Measurements from ENCODE around the gene PLXNA2. TPM values are rescaled to one million over a fixed set of nuclear protein-coding genes. Genes with fewer than 3 reads are reported as not detected.
A peak's percentile ranks its signal among the peaks of the same experiment; 100 is the strongest.

Gene PLXNA2
- total and polyA plus RNA-seq, 2 of the 13 experiments (the other 11 are each of a cell fraction or from before 2014, with no cell fraction given): 1.1 to 2.1 TPM

DNA sequence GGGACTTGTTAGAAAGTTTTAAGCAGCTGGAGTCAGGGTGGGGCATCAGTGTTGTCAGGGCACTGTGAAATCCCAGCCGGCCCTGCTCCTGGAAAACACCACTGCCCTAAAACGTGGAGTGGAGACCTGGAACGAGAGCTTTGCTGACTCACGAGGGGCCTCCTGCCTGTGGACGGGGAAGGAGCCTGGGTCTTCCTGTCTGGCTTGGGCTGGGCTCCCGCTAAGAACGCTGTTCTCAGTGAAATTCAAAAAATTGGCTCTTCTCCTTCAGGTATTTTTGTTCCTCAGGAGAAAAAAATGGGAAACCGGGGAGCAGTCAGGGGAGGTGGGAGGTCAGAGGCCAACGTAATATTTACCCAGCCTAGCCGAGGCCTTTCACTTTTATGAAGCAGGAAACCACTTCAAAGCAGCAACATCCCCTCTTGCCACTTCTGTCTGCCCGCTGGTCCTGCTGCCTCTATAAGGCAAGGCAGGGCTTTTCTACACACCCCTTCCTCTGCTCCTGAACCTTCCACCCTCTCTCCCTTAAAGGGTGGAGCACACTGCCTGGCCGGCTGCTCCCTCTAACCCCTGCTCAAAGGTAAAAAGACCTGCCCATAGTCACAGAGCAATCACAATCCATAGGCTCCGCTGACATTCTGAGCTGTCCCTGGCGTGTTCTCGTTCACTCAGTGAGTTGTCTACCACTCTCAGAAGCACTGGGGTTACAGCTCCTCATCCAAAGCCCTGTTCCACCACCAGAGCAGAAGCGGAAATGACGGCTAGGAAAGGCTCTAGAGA lies 8.0 kb downstream of the PLXNA2 start (continued):
- TF ChIP-seq ZSCAN22 (CRISPR knock-in tag; IDR thresholded peaks at IDR 0.05) (no peak), MXI1 (IDR thresholded peaks at IDR 0.05; ENCODE audit: borderline replicate concordance, low read depth, low read length) (no peak), ZNF543 (CRISPR knock-in tag; IDR thresholded peaks at IDR 0.05) (no peak), GMEB2 (CRISPR knock-in tag; IDR thresholded peaks at IDR 0.05; ENCODE audit: low read depth) (no peak), KLF16 (CRISPR knock-in tag; IDR thresholded peaks at IDR 0.05) (no peak), TCF7L2 (IDR thresholded peaks at IDR 0.05; ENCODE audit: low read depth, low read length) (peak; percentile 78), HMG20A (CRISPR knock-in tag; IDR thresholded peaks at IDR 0.05; ENCODE audit: borderline replicate concordance) (peak; percentile 54; the same call in 1 of the 2 replicates), PHB2 (IDR thresholded peaks at IDR 0.05; ENCODE audit: partially characterized antibody) (no peak), NFE2L2 (IDR thresholded peaks at IDR 0.05; ENCODE audit: low read length) (peak; percentile 41; the same call in 1 of the 2 replicates), ZBTB1 (CRISPR knock-in tag; IDR thresholded peaks at IDR 0.05; ENCODE audit: borderline replicate concordance) (no peak), HOXA9 (CRISPR knock-in tag; IDR thresholded peaks at IDR 0.05; ENCODE audit: borderline replicate concordance) (no peak), ZNF235 (CRISPR knock-in tag; IDR thresholded peaks at IDR 0.05; ENCODE audit: borderline replicate concordance) (no peak), NR1H2 (CRISPR knock-in tag; IDR thresholded peaks at IDR 0.05; ENCODE audit: borderline replicate concordance, low read depth) (no peak), PRDM15 (CRISPR knock-in tag; IDR thresholded peaks at IDR 0.05) (peak; percentile 92), HHEX (CRISPR knock-in tag; IDR thresholded peaks at IDR 0.05) (peak; percentile 77), DPF2 (CRISPR knock-in tag; IDR thresholded peaks at IDR 0.05; ENCODE audit: borderline replicate concordance, low read depth) (no peak), ZNF558 (CRISPR knock-in tag; IDR thresholded peaks at IDR 0.05; ENCODE audit: borderline replicate concordance) (no peak)
- TF ChIP-seq, protein P1, sequence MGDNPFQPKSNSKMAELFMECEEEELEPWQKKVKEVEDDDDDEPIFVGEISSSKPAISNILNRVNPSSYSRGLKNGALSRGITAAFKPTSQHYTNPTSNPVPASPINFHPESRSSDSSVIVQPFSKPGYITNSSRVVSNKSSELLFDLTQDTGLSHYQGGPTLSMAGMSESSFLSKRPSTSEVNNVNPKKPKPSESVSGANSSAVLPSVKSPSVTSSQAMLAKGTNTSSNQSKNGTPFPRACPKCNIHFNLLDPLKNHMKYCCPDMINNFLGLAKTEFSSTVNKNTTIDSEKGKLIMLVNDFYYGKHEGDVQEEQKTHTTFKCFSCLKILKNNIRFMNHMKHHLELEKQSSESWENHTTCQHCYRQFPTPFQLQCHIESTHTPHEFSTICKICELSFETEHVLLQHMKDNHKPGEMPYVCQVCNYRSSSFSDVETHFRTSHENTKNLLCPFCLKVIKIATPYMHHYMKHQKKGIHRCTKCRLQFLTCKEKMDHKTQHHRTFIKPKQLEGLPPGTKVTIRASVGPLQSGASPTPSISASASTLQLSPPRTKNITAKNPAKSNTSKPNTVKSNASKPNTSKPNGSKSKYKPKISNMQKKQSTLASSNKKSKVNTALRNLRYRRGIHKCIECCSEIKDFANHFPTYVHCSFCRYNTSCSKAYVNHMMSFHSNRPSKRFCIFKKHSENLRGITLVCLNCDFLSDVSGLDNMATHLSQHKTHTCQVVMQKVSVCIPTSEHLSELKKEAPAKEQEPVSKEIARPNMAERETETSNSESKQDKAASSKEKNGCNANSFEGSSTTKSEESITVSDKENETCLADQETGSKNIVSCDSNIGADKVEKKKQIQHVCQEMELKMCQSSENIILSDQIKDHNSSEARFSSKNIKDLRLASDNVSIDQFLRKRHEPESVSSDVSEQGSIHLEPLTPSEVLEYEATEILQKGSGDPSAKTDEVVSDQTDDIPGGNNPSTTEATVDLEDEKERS (CRISPR knock-in tag; IDR thresholded peaks at IDR 0.05): no peak
- TF ChIP-seq, protein P2, sequence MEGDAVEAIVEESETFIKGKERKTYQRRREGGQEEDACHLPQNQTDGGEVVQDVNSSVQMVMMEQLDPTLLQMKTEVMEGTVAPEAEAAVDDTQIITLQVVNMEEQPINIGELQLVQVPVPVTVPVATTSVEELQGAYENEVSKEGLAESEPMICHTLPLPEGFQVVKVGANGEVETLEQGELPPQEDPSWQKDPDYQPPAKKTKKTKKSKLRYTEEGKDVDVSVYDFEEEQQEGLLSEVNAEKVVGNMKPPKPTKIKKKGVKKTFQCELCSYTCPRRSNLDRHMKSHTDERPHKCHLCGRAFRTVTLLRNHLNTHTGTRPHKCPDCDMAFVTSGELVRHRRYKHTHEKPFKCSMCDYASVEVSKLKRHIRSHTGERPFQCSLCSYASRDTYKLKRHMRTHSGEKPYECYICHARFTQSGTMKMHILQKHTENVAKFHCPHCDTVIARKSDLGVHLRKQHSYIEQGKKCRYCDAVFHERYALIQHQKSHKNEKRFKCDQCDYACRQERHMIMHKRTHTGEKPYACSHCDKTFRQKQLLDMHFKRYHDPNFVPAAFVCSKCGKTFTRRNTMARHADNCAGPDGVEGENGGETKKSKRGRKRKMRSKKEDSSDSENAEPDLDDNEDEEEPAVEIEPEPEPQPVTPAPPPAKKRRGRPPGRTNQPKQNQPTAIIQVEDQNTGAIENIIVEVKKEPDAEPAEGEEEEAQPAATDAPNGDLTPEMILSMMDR (CRISPR knock-in tag; IDR thresholded peaks at IDR 0.05): no peak; the same call in 1 of the 2 replicates

All from HepG2 (cell line).